GM19099 (cell line): ENCODE data around the gene GRK2.

ENCODE experiments used
- POLR2A ChIP-seq: IDR thresholded peaks from 3 replicates; pipeline ENCODE4 v1.6.1; 2011; ENCODE audit warnings: low read depth; ENCODE audit not compliant: insufficient read length; ENCODE audit errors: extremely low read depth

GRK2 gene

GRCh38 chr11:67293090-67293489 lies 26.8 kb downstream of the GRK2 start:
- no peak for TF ChIP-seq POLR2A

- no peak for TF ChIP-seq POLR2A
Measured at GRCh38 chr11:67295846-67296245, 29.6 kb downstream of the GRK2 start.

GRCh38 chr11:67298786-67299185 lies 32.5 kb downstream of the GRK2 start:
- TF ChIP-seq POLR2A: no peak

GRCh38 chr11:67299471-67300191 lies 33.4 kb downstream of the GRK2 start:
- no peak for TF ChIP-seq POLR2A

GRCh38 chr11:67300256-67300755 lies 34.0 kb downstream of the GRK2 start:
- TF ChIP-seq POLR2A: no peak

- TF ChIP-seq POLR2A: no peak
Measured at GRCh38 chr11:67300756-67301312, 34.6 kb downstream of the GRK2 start.

- TF ChIP-seq POLR2A: no peak
Measured at GRCh38 chr11:67301313-67301921, 35.1 kb downstream of the GRK2 start.

GRCh38 chr11:67301951-67302516 lies 35.8 kb downstream of the GRK2 start:
- no peak for TF ChIP-seq POLR2A

- TF ChIP-seq POLR2A: no peak
Measured at GRCh38 chr11:67302571-67303131, 36.4 kb downstream of the GRK2 start.

GRCh38 chr11:67303132-67303834 lies 37.0 kb downstream of the GRK2 start, which contains the start of gene SSH3:
TSS of gene SSH3 (plus strand) at chr11:67303530. CDS start at chr11:67303626, 96 bp downstream.
- TF ChIP-seq POLR2A: no peak

- TF ChIP-seq POLR2A: no peak
Measured at GRCh38 chr11:67303835-67304411, 37.6 kb downstream of the GRK2 start.

GRCh38 chr11:67304511-67305113 lies 38.3 kb downstream of the GRK2 start:
- TF ChIP-seq POLR2A: no peak

- TF ChIP-seq POLR2A: no peak
Measured at GRCh38 chr11:67306769-67307544, 40.7 kb downstream of the GRK2 start.
